Gastrocnemius medialis (tissue), 4 donors: ENCODE measurements around the gene DMXL1.

Experiments used
- CTCF ChIP-seq, 5 experiments: fragments of 450-650 bp in 3 of 5; fragments of 200-600 bp in 2 of 5; sonication (generic) in 2 of 5; IDR thresholded peaks in 4 of 5; conservative IDR thresholded peaks in 1 of 5; 1 replicate in 4 of 5; 2 replicates in 1 of 5; pipeline ENCODE4 v1.5.1; 2016 to 2019; ENCODE audit warnings: antibody characterized with exemption in 5 of 5, mild to moderate bottlenecking in 3 of 5, moderate library complexity in 3 of 5
- POLR2A ChIP-seq, 2 donors: fragments of 450-650 bp; IDR thresholded peaks; one replicate each; pipeline ENCODE4 v1.6.1; 2017; ENCODE audit warnings: antibody characterized with exemption in 2 of 2, mild to moderate bottlenecking in 2 of 2, moderate library complexity in 2 of 2

GRCh38 chr5:119220576-119221197 is 149.8 kb downstream of the DMXL1 start:
- TF ChIP-seq CTCF (IDR thresholded peaks at IDR 0.05 in 4 of 5, conservative IDR thresholded peaks at IDR 0.05 in 1 of 5), result no peak
- TF ChIP-seq POLR2A (IDR thresholded peaks at IDR 0.05), result no peak
